Measurements from ENCODE around the gene ZNF682.

The ZNF682 gene

GRCh38 chr19:19956434-19957075 lies 82.8 kb downstream of the ZNF682 start:
- TF ChIP-seq CTCF (IDR thresholded peaks at IDR 0.05; ENCODE audit: low read depth, low read length) (no peak), POLR2A (IDR thresholded peaks at IDR 0.05; ENCODE audit: extremely low read depth, insufficient read length) (no peak), MAX (IDR thresholded peaks at IDR 0.05; ENCODE audit: low read depth, low read length) (no peak), MYC (IDR thresholded peaks at IDR 0.05; ENCODE audit: low read depth, low read length) (no peak)
- no peak for DNase-seq (ENCODE audit: low read depth)
- H3K4me3 ChIP-seq (ENCODE audit: low read depth, low read length) = no peak overlapping the region

GRCh38 chr19:19955208-19955607 lies 84.1 kb downstream of the ZNF682 start:
- DNase-seq (ENCODE audit: low read depth) = no peak
- TF ChIP-seq CTCF (IDR thresholded peaks at IDR 0.05; ENCODE audit: low read depth, low read length) (no peak), MAX (IDR thresholded peaks at IDR 0.05; ENCODE audit: low read depth, low read length) (no peak), MYC (IDR thresholded peaks at IDR 0.05; ENCODE audit: low read depth, low read length) (no peak), POLR2A (IDR thresholded peaks at IDR 0.05; ENCODE audit: extremely low read depth, insufficient read length) (no peak)

More at GRCh38 chr19:19955208-19955607, 84.1 kb downstream of the ZNF682 start:
- no peak overlapping the region for H3K4me3 ChIP-seq (ENCODE audit: low read depth, low read length)

Data from NB4 (cell line).